ENCODE measurements around the gene ESR1.

- TF ChIP-seq CTCF (IDR thresholded peaks at IDR 0.05; ENCODE audit: extremely low read depth in 1 of 2, insufficient read depth in 1 of 2, low read depth in 1 of 2, low read length in 2 of 2) (no peak), POLR2AphosphoS5 (IDR thresholded peaks at IDR 0.05; ENCODE audit: insufficient read depth, low read depth, low read length) (no peak), POLR2A (IDR thresholded peaks at IDR 0.05; ENCODE audit: low read depth, low read length) (no peak)
- TF ChIP-seq, protein P1, sequence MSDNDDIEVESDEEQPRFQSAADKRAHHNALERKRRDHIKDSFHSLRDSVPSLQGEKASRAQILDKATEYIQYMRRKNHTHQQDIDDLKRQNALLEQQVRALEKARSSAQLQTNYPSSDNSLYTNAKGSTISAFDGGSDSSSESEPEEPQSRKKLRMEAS (IDR thresholded peaks at IDR 0.05; ENCODE audit: insufficient read depth, insufficient read length): no peak
Observed at GRCh38 chr6:152078001-152078400, 270.5 kb downstream of the ESR1 start.
